K562 (cell line): ENCODE measurements around the gene ABHD3. TPM values are rescaled to one million over a fixed set of nuclear protein-coding genes. Genes with fewer than 3 reads are reported as not detected.

ENCODE experiments used
- ATAC-seq: fragments of 200-7000 bp; cut with Tn5 transposase; 3 replicates; pipeline ENCODE4 v1.9.1; 2020; ENCODE audit warnings: moderate library complexity
- BruUV-seq: library from RNA; stranded (reverse); fragments of 400-500 nt; replicated peaks from 2 replicates; lab custom pipeline; 2021; lab: Mats Ljungman, UMichigan
- CTCF ChIA-PET: fragments of 300-600 bp; formaldehyde crosslinking; extraction: SDS; loops from one replicate; lab custom pipeline; 2021; ENCODE audit warnings: low intra/inter-chr PET ratio; lab: Yijun Ruan, JAX
- POLR2A ChIA-PET: fragments of 300-600, 350-650 bp; sonication (Branson Sonifier 250); formaldehyde crosslinking; extraction: SDS; loops from one replicate; lab custom pipeline; 2021; ENCODE audit warnings: antibody characterized with exemption, inconsistent platforms; lab: Yijun Ruan, JAX
- DNase-seq, 4 experiments: peaks; one replicate each; pipeline versions ENCODE4 v3.0.0 to v3.0.0-alpha.2; 2011 to 2018; ENCODE audit warnings: low spot score in 3 of 4, mixed read lengths in 3 of 4; ENCODE audit errors: extremely low read depth in 1 of 4
- FAIRE-seq: peaks from 2 replicates; lab custom pipeline; 2011; peaks lifted over from hg19 to GRCh38; lab: Jason Lieb, UNC
- H2AFZ ChIP-seq: 2 replicates; pipeline ENCODE4 v1.6.0; 2011; ENCODE audit warnings: low read depth, low read length, control low read depth, inconsistent platforms
- H3K27ac ChIP-seq: fragments of 200-600 bp; 3 replicates; pipeline ENCODE4 v1.8.0; 2011; ENCODE audit warnings: low read depth, mild to moderate bottlenecking, control low read depth, inconsistent platforms, low read length, moderate library complexity, mixed read lengths; ENCODE audit errors: extremely low read depth
- H3K27me3 ChIP-seq, 2 experiments: fragments of 300-600 bp in 1 of 2; 2 replicates in 1 of 2; 3 replicates in 1 of 2; pipeline versions ENCODE4 v1.6.0 to v1.8.0; 2011; ENCODE audit warnings: inconsistent platforms in 2 of 2, low read length in 2 of 2, mild to moderate bottlenecking in 1 of 2, mixed read lengths in 1 of 2, moderate library complexity in 1 of 2; ENCODE audit not compliant: control insufficient read depth in 2 of 2, insufficient read depth in 2 of 2
- H3K36me3 ChIP-seq: fragments of 300-600 bp; 3 replicates; pipeline ENCODE4 v1.8.0; 2011; ENCODE audit warnings: mild to moderate bottlenecking, low read length, inconsistent platforms; ENCODE audit not compliant: control insufficient read depth, insufficient read depth
- H3K4me1 ChIP-seq, 2 experiments: fragments of 200-600 bp in 1 of 2; replicated peaks in 1 of 2; 2 replicates in 1 of 2; 3 replicates in 1 of 2; pipeline versions ENCODE4 v1.5.1 to v1.8.0; 2011; ENCODE audit warnings: inconsistent platforms in 2 of 2, low read length in 2 of 2, mild to moderate bottlenecking in 1 of 2, mixed read lengths in 1 of 2, moderate library complexity in 1 of 2; ENCODE audit not compliant: control insufficient read depth in 2 of 2, insufficient read depth in 2 of 2
- H3K4me2 ChIP-seq: 2 replicates; pipeline ENCODE4 v1.6.1; 2011; ENCODE audit warnings: low read length, control low read depth, inconsistent platforms, mixed read lengths; ENCODE audit not compliant: insufficient read depth
- H3K4me3 ChIP-seq: fragments of 200-600 bp; sonication (generic), shearing (Covaris generic); 2 replicates; pipeline ENCODE4 v1.5.1; 2016; ENCODE audit warnings: control low read depth, inconsistent platforms
- H3K79me2 ChIP-seq: fragments of 200-600 bp; 3 replicates; pipeline ENCODE4 v1.8.0; 2011; ENCODE audit warnings: low read length, inconsistent platforms; ENCODE audit not compliant: control insufficient read depth, insufficient read depth
- H3K9ac ChIP-seq, 2 experiments: 2 replicates each; pipeline versions ENCODE4 v1.6.0 to v1.6.1; 2011; ENCODE audit warnings: low read depth in 2 of 2, low read length in 2 of 2, control low read depth in 1 of 2, inconsistent platforms in 1 of 2, mild to moderate bottlenecking in 1 of 2, mixed read lengths in 1 of 2; ENCODE audit not compliant: insufficient read depth in 1 of 2
- H3K9me1 ChIP-seq: one replicate; pipeline ENCODE4 v1.6.0; 2011; ENCODE audit warnings: inconsistent platforms, mild to moderate bottlenecking, low read length, moderate library complexity; ENCODE audit not compliant: control insufficient read depth, insufficient read depth
- H3K9me3 ChIP-seq: replicated peaks from 2 replicates; pipeline ENCODE4 v1.5.1; 2011; ENCODE audit warnings: low read depth, low read length, inconsistent platforms; ENCODE audit not compliant: control insufficient read depth, insufficient read depth
- H4K20me1 ChIP-seq: replicated peaks from 2 replicates; pipeline ENCODE4 v1.6.1; 2011; ENCODE audit warnings: low read length, inconsistent platforms, mixed read lengths; ENCODE audit not compliant: control insufficient read depth, insufficient read depth
- CBX8 ChIP-seq: fragments of 200-600 bp; sonication (generic); IDR thresholded peaks from 2 replicates; pipeline ENCODE4 v1.6.1; 2012; ENCODE audit warnings: borderline replicate concordance, mixed run types, low read depth, mild to moderate bottlenecking, moderate library complexity, mixed read lengths, low read length, control low read depth, inconsistent platforms; ENCODE audit not compliant: poor library complexity, severe bottlenecking; ENCODE audit errors: extremely low read depth
- IFI16 ChIP-seq: fragments of 250-450 bp; sonication (Bioruptor Pico); IDR thresholded peaks from 2 replicates; pipeline ENCODE4 v2.1.2; 2022; ENCODE audit warnings: mild to moderate bottlenecking, inconsistent platforms
- NFIX ChIP-seq: fragments of 250-450 bp; sonication (Bioruptor Pico); IDR thresholded peaks from 2 replicates; pipeline ENCODE4 v1.4.0; 2020; ENCODE audit warnings: low read depth, mild to moderate bottlenecking, moderate library complexity
- POLR2H ChIP-seq: IDR thresholded peaks from 2 replicates; pipeline ENCODE4 v1.6.1; 2016; ENCODE audit warnings: missing genetic modification characterization, low read depth, mild to moderate bottlenecking, control low read depth, missing compliant biosample characterization, moderate library complexity
- SP1 ChIP-seq: sonication (generic); formaldehyde crosslinking; IDR thresholded peaks from 2 replicates; pipeline ENCODE4 v1.8.1; 2022; ENCODE audit warnings: mild to moderate bottlenecking, missing genetic modification reagents
- ZFPM2 ChIP-seq: fragments of 250-450 bp; sonication (Bioruptor Pico); IDR thresholded peaks from 2 replicates; pipeline ENCODE4 v1.5.1; 2022; ENCODE audit warnings: mild to moderate bottlenecking
- ZNF175 ChIP-seq: fragments of 200-800 bp; sonication (Bioruptor generic); IDR thresholded peaks from 2 replicates; pipeline ENCODE4 v1.6.1; 2016; ENCODE audit warnings: low read depth, mild to moderate bottlenecking, missing genetic modification characterization, missing compliant biosample characterization
- WGBS: fragments of 100-300 bp; shearing (Covaris generic); methylation state at CpG from one replicate; pipeline ENCODE4 v1.1.6; 2016; ENCODE audit warnings: low coverage, mixed read lengths; ENCODE audit not compliant: insufficient coverage; ENCODE audit errors: missing lambda C conversion rate; 5-methylcytosine and 5-hydroxymethylcytosine counted together
- in situ Hi-C: fragments of 300-500 bp; cut with MboI; formaldehyde crosslinking; loops from 4 replicates; pipeline ENCODE4 v1.15.0; 2018; ENCODE audit warnings: inconsistent platforms, mixed read lengths
- intact Hi-C: fragments of 100-400 bp; cut with micrococcal nuclease; formaldehyde crosslinking; loops from 2 replicates; pipeline ENCODE4 v1.14.2; 2022
- polyA plus RNA-seq, 8 experiments: library from polyadenylated mRNA; depleted of rRNA in 4 of 8; stranded (reverse) in 5 of 8; unstranded in 3 of 8; fragments of >200 nt; fragmentation: Nextera tagmentation in 2 of 8; fragmentation: Illumina TruSeq in 1 of 8; extraction: Ambion mirVana in 2 of 8; extraction: Trizol in 1 of 8; gene quantifications; 2 replicates each; pipeline versions ENCODE4 v1.2.1 to v1.2.3, GENCODE V29; 2011 to 2014; ENCODE audit warnings: inconsistent platforms in 1 of 8, missing spikeins in 1 of 8
- total RNA-seq, 7 experiments: library from RNA; depleted of rRNA in 6 of 7; stranded (reverse); fragments of >200 nt in 6 of 7; fragmentation: Illumina TruSeq in 2 of 7; extraction: Trizol in 2 of 7; gene quantifications; 2 replicates each; pipeline versions ENCODE4 v1.2.1 to v1.2.3, GENCODE V29; 2011 to 2021; ENCODE audit warnings: low replicate concordance in 1 of 7
- TF ChIP-seq, protein P1 (sequence below): fragments of 250-450 bp; sonication (Bioruptor Pico); IDR thresholded peaks from 2 replicates; pipeline ENCODE4 v1.5.0; 2020; ENCODE audit warnings: mild to moderate bottlenecking, borderline replicate concordance

Gene ABHD3
- total and polyA plus RNA-seq, 9 of the 15 experiments (the other 6 are each of a cell fraction or from before 2014, with no cell fraction given): 6.3 to 38.8 (median 19.4) TPM

DNA sequence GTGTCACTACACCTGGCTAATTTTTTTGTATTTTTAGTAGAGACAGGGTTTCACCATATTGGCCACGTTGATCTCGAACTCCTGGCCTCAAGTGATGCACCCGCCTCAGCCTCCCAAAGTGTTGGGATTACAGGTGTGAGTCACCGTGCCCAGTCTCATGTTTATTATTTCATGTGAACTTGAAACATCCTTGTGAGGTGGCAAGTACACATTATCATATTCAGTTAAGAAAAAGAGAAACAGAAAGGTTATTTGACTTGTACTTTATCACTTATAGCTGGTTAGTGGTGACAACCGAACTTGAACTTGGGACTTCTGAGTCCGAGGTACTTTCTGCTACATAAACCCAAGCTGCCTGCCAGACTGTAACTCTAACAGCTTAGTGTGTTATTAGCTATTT, 24.4 kb downstream of the ABHD3 start:
- BruUV-seq: no TSS peak
- intact Hi-C loops (no loop called here), in situ Hi-C loops (no loop called here)
- no peak for TF ChIP-seq ZFPM2 (CRISPR knock-in tag)
- no peak for FAIRE-seq
- no peaks in the 10 kb centered on the region for H4K20me1 ChIP-seq
- no peak for ATAC-seq
- no peak overlapping the region for H3K27ac ChIP-seq
- DNase-seq: no peak
- no peaks in the 10 kb centered on the region for H3K79me2 ChIP-seq
- no peaks in the 10 kb centered on the region for H3K27me3 ChIP-seq
- ChIA-PET CTCF (no interaction called here), POLR2A (interaction anchor here (0.8 to 1.8 kb wide), 3 partner anchors 11 to 460 kb away, joined by 3 to 6 read pairs (median 4); no protein-coding TSS in a partner anchor)
- no peak overlapping the region for H3K4me2 ChIP-seq
- no peak overlapping the region for H3K9ac ChIP-seq
- H3K9me1 ChIP-seq: no peaks in the 10 kb centered on the region
- no peak overlapping the region for H2AFZ ChIP-seq
- no peak overlapping the region for H3K4me3 ChIP-seq
- H3K36me3 ChIP-seq: peaks cover 20% of the 10 kb centered on the region; the same call in 2 of the 3 replicates
- WGBS: 89% methylated on average over 6 of the region's 6 CpGs
- peaks cover 0 to 2% of the 10 kb centered on the region in 2 experiments; a peak in 1 of 5 replicates for H3K4me1 ChIP-seq
- no peaks in the 10 kb centered on the region for H3K9me3 ChIP-seq

DNA sequence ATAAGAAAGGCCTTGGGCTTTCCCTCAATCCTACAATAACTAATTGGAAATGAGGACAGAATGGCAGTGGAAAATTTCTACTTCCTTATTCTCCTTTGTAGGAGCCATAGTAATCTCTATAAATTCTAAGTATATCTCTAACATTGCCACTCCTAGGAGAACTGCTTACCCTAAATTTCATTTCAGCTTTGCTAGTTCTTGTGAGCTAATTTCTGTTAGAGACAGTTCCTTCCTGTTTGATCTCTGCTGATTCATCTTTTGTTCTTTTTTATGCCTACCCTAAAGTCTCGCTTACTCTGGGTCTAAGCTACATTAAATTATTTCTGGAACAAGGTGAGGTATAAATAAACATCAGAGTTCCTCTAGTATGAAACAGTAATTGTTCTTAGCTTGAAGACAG, 25.7 kb downstream of the ABHD3 start:
- no peaks in the 10 kb centered on the region for H4K20me1 ChIP-seq
- TF ChIP-seq, protein P1, sequence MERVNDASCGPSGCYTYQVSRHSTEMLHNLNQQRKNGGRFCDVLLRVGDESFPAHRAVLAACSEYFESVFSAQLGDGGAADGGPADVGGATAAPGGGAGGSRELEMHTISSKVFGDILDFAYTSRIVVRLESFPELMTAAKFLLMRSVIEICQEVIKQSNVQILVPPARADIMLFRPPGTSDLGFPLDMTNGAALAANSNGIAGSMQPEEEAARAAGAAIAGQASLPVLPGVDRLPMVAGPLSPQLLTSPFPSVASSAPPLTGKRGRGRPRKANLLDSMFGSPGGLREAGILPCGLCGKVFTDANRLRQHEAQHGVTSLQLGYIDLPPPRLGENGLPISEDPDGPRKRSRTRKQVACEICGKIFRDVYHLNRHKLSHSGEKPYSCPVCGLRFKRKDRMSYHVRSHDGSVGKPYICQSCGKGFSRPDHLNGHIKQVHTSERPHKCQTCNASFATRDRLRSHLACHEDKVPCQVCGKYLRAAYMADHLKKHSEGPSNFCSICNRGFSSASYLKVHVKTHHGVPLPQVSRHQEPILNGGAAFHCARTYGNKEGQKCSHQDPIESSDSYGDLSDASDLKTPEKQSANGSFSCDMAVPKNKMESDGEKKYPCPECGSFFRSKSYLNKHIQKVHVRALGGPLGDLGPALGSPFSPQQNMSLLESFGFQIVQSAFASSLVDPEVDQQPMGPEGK: no peak
- no peak for TF ChIP-seq NFIX (CRISPR knock-in tag)
- no peak for TF ChIP-seq ZNF175 (CRISPR knock-in tag)
- TF ChIP-seq POLR2H (tag): no peak
- no peak for TF ChIP-seq IFI16 (CRISPR knock-in tag)
- no peak for TF ChIP-seq CBX8
- no peak for TF ChIP-seq SP1
- TF ChIP-seq, all 486 proteins: peak for 0
- intact Hi-C loops (no loop called here), in situ Hi-C loops (no loop called here)
- Histone ChIP-seq H3K79me2 (no peaks in the 10 kb centered on the region), H3K9me1 (no peaks in the 10 kb centered on the region), H3K27ac (no peak overlapping the region), H3K4me3 (no peak overlapping the region), H3K9me3 (no peaks in the 10 kb centered on the region), H3K27me3 (no peaks in the 10 kb centered on the region), H3K9ac (no peak overlapping the region), H3K4me1 (peaks cover 0 to 4% of the 10 kb centered on the region in 2 experiments; a peak in 2 of 5 replicates), H3K36me3 (peaks cover 14% of the 10 kb centered on the region; the same call in 1 of the 3 replicates), H3K4me2 (no peak overlapping the region), H2AFZ (no peak overlapping the region)
- CTCF ChIA-PET: no interaction called here
- POLR2A ChIA-PET: interaction anchor here (0.6 to 1.3 kb wide), 4 partner anchors 8 to 147 kb away, joined by 3 to 5 read pairs (median 4); no protein-coding TSS in a partner anchor
- 100% methylated on average over 1 of the region's 1 CpG for WGBS
- ATAC-seq (no peak), DNase-seq (no peak), FAIRE-seq (no peak)
- no TSS peak for BruUV-seq
